Natural killer cell (primary cell): Measurements from ENCODE around the gene DGLUCY. TPM values are rescaled to one million over a fixed set of nuclear protein-coding genes. Genes with fewer than 3 reads are reported as not detected.

ENCODE experiments used
- ATAC-seq, 3 donors: fragments of 150-1000 bp in 2 of 3; fragments of 200-7000 bp in 1 of 3; cut with Tn5 transposase; 1 replicate in 1 of 3; 2 replicates in 2 of 3; pipeline ENCODE4 v1.10.0; 2021; ENCODE audit warnings: mild to moderate bottlenecking in 2 of 3, moderate library complexity in 2 of 3
- DNase-seq, 2 donors: peaks; one replicate each; pipeline versions ENCODE4 v3.0.0 to v3.0.0-alpha.2; 2013 to 2021; ENCODE audit warnings: mixed read lengths in 1 of 2
- H3K27ac ChIP-seq: one replicate; pipeline ENCODE4 v1.5.1; 2013; ENCODE audit warnings: mild to moderate bottlenecking, low read length
- H3K27me3 ChIP-seq: one replicate; pipeline ENCODE4 v1.6.1; 2013; ENCODE audit warnings: low read length; ENCODE audit not compliant: control insufficient read depth, insufficient read depth
- H3K36me3 ChIP-seq: one replicate; pipeline ENCODE4 v1.6.1; 2013; ENCODE audit warnings: low read length; ENCODE audit not compliant: control insufficient read depth, insufficient read depth
- H3K4me1 ChIP-seq: one replicate; pipeline ENCODE4 v1.6.1; 2013; ENCODE audit warnings: low read length; ENCODE audit not compliant: control insufficient read depth, insufficient read depth
- H3K4me3 ChIP-seq: one replicate; pipeline ENCODE4 v1.5.1; 2013; ENCODE audit warnings: low read length
- H3K9me3 ChIP-seq: one replicate; pipeline ENCODE4 v1.6.1; 2013; ENCODE audit warnings: low read length; ENCODE audit not compliant: control insufficient read depth, insufficient read depth
- H3K27ac Mint-ChIP-seq, 2 donors: one replicate each; pipeline ENCODE4 v1.8.0; 2022; ENCODE audit warnings: mild to moderate bottlenecking in 2 of 2, mixed read lengths in 2 of 2, moderate library complexity in 1 of 2
- H3K27me3 Mint-ChIP-seq, 2 donors: one replicate each; pipeline ENCODE4 v1.8.0; 2022; ENCODE audit warnings: low read depth in 2 of 2, mixed read lengths in 2 of 2
- H3K36me3 Mint-ChIP-seq: one replicate; pipeline ENCODE4 v1.8.0; 2022; ENCODE audit warnings: mixed read lengths
- H3K4me1 Mint-ChIP-seq, 2 donors: one replicate each; pipeline ENCODE4 v1.8.0; 2022; ENCODE audit warnings: mixed read lengths in 2 of 2
- H3K4me3 Mint-ChIP-seq: one replicate; pipeline ENCODE4 v1.8.0; 2022; ENCODE audit warnings: mild to moderate bottlenecking, moderate library complexity, mixed read lengths
- H3K9me3 Mint-ChIP-seq, 2 donors: one replicate each; pipeline ENCODE4 v1.8.0; 2022; ENCODE audit warnings: mixed read lengths in 2 of 2
- CTCF ChIP-seq: fragments of 200-600 bp; IDR thresholded peaks from one replicate; pipeline ENCODE4 v1.8.0; 2022; ENCODE audit warnings: antibody characterized with exemption
- WGBS: methylation state at CpG from one replicate; pipeline ENCODE4 v1.1.7; 2013; ENCODE audit warnings: missing lambda C conversion rate; ENCODE audit not compliant: insufficient coverage; 5-methylcytosine and 5-hydroxymethylcytosine counted together
- intact Hi-C: fragments of 100-400 bp; cut with micrococcal nuclease; formaldehyde crosslinking; loops from one replicate; pipeline ENCODE4 v1.14.2; 2022
- total RNA-seq, 4 donors: library from RNA; stranded (reverse); fragments of 120-200 nt in 1 of 4; gene quantifications; one replicate each; pipeline versions ENCODE4 v1.2.3 to v1.2.4, GENCODE V29; 2013 to 2022

DGLUCY gene
- total RNA-seq, 3 donors from 2014 or later (not counting 1 experiment from before 2014, with no cell fraction given): 108 to 142 (median 110) TPM

GRCh38 chr14:91238661-91239060 lies 124.8 kb downstream of the DGLUCY start:
- 92% methylated on average over 6 of the region's 8 CpGs for WGBS
- peaks cover 59% of the 10 kb centered on the region for H3K4me1 ChIP-seq
- no peak for DNase-seq
- TF ChIP-seq CTCF: no peak
- H3K9me3 Mint-ChIP-seq: no peaks in the 10 kb centered on the region
- intact Hi-C loops: no loop called here
- no peak for ATAC-seq
- no peak overlapping the region for H3K4me3 ChIP-seq
- peaks cover 74 to 81% of the 10 kb centered on the region in 2 donors for H3K4me1 Mint-ChIP-seq
- H3K4me3 Mint-ChIP-seq: peak overlapping the region; percentile 54
- no peaks in the 10 kb centered on the region for H3K9me3 ChIP-seq
- H3K27ac ChIP-seq: no peak overlapping the region
- H3K36me3 ChIP-seq: peaks cover 28% of the 10 kb centered on the region
- H3K27ac Mint-ChIP-seq: peak overlapping the region; percentile 86 to 90
- H3K27me3 Mint-ChIP-seq: no peaks in the 10 kb centered on the region
- H3K27me3 ChIP-seq: no peaks in the 10 kb centered on the region
- peaks cover 7% of the 10 kb centered on the region for H3K36me3 Mint-ChIP-seq

GRCh38 chr14:91241863-91242262 lies 128.0 kb downstream of the DGLUCY start:
- no peak for TF ChIP-seq CTCF
- Mint-ChIP-seq H3K4me3 (peak overlapping the region; percentile 88), H3K9me3 (no peaks in the 10 kb centered on the region), H3K4me1 (peaks cover 77 to 79% of the 10 kb centered on the region in 2 donors), H3K36me3 (peaks cover 7% of the 10 kb centered on the region), H3K27ac (peak overlapping the region; percentile 86 to 90), H3K27me3 (no peaks in the 10 kb centered on the region)
- peaks cover 78% of the 10 kb centered on the region for H3K4me1 ChIP-seq
- peak overlapping the region; percentile 92 for H3K27ac ChIP-seq
- intact Hi-C loops: loop anchor here (5.0 kb wide), 1 partner anchor 180 kb away; the partner anchor contains the start of gene RPS6KA5
- peak overlapping the region; percentile 70 for H3K4me3 ChIP-seq
- H3K36me3 ChIP-seq: peaks cover 8% of the 10 kb centered on the region
- 2% methylated on average over 7 of the region's 7 CpGs for WGBS
- ATAC-seq: peak; percentile 40 to 62 (median 42)
- H3K27me3 ChIP-seq: no peaks in the 10 kb centered on the region
- peak in 1 of 2 donors; percentile 70 for DNase-seq
- no peaks in the 10 kb centered on the region for H3K9me3 ChIP-seq

GRCh38 chr14:91242635-91243034 lies 128.8 kb downstream of the DGLUCY start:
- peak overlapping the region; percentile 92 for H3K27ac ChIP-seq
- intact Hi-C loops: loop anchor here (1.0 to 5.0 kb wide), 3 partner anchors 14 to 180 kb away; partner anchors contain the start of gene RPS6KA5
- Mint-ChIP-seq H3K27me3 (no peaks in the 10 kb centered on the region), H3K4me1 (peaks cover 78 to 81% of the 10 kb centered on the region in 2 donors), H3K4me3 (peak overlapping the region; percentile 88), H3K36me3 (peaks cover 7% of the 10 kb centered on the region), H3K27ac (peak overlapping the region; percentile 86 to 90), H3K9me3 (no peaks in the 10 kb centered on the region)
- ATAC-seq (no peak), DNase-seq (no peak)
- H3K4me1 ChIP-seq: peaks cover 86% of the 10 kb centered on the region
- H3K9me3 ChIP-seq: no peaks in the 10 kb centered on the region
- no peaks in the 10 kb centered on the region for H3K27me3 ChIP-seq
- WGBS: 31% methylated on average over 4 of the region's 4 CpGs
- peak overlapping the region; percentile 70 for H3K4me3 ChIP-seq
- no peak for TF ChIP-seq CTCF
- H3K36me3 ChIP-seq: peaks cover 12% of the 10 kb centered on the region

GRCh38 chr14:91243074-91243471 lies 129.2 kb downstream of the DGLUCY start:
- TF ChIP-seq CTCF: no peak
- no peaks in the 10 kb centered on the region for H3K9me3 Mint-ChIP-seq
- peak overlapping the region; percentile 86 to 90 for H3K27ac Mint-ChIP-seq
- intact Hi-C loops: loop anchor here (1.0 to 5.0 kb wide), 3 partner anchors 15 to 181 kb away; partner anchors contain the start of gene RPS6KA5
- Histone ChIP-seq H3K27me3 (no peaks in the 10 kb centered on the region), H3K9me3 (no peaks in the 10 kb centered on the region), H3K4me3 (peak overlapping the region; percentile 70), H3K4me1 (peaks cover 90% of the 10 kb centered on the region), H3K36me3 (peaks cover 12% of the 10 kb centered on the region), H3K27ac (peak overlapping the region; percentile 92)
- DNase-seq (no peak), ATAC-seq (no peak)
- peak overlapping the region; percentile 88 for H3K4me3 Mint-ChIP-seq
- no peaks in the 10 kb centered on the region for H3K27me3 Mint-ChIP-seq
- H3K36me3 Mint-ChIP-seq: peaks cover 7% of the 10 kb centered on the region
- WGBS: 41% methylated on average over 6 of the region's 6 CpGs
- H3K4me1 Mint-ChIP-seq: peaks cover 78 to 81% of the 10 kb centered on the region in 2 donors
